C4-2B (cell line): Measurements from ENCODE around the gene FBH1.

Experiments
- H3K27ac ChIP-seq: fragments of 450-650 bp; 2 replicates; pipeline ENCODE4 v1.5.1; 2017
- CTCF ChIP-seq: fragments of 450-650 bp; conservative IDR thresholded peaks from 2 replicates; pipeline ENCODE4 v1.5.1; 2017; ENCODE audit warnings: mild to moderate bottlenecking
- ZFX ChIP-seq: fragments of 450-650 bp; IDR thresholded peaks from 2 replicates; pipeline ENCODE4 v1.6.1; 2017

The FBH1 gene

GRCh38 chr10:5910323-5911100, 20.5 kb downstream of the FBH1 start:
- TF ChIP-seq CTCF (no peak), ZFX (no peak)

DNA sequence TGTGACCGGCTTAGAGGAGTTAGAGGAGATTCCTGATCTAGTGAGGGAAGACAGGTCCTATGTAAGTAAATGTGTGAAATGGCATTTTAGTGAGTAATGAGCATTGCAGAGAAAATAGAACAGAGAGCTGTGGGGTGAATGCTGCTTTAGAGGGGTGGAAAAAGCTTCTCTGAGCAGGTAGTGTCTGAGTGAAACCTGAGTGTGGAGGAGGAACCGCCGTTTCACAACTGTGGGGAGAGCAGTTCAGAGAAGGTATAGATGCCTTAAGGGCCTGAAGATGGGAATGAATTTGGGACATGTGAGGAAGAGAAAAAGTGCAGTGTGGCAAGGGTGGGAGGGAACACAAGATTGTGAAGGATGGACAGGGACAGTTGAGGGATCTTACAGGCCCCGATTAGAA, 21.6 kb downstream of the FBH1 start:
- TF ChIP-seq CTCF (no peak), ZFX (no peak)
- H3K27ac ChIP-seq = no peak overlapping the region

More at GRCh38 chr10:5910323-5911100, 20.5 kb downstream of the FBH1 start:
- no peak overlapping the region for H3K27ac ChIP-seq

DNA sequence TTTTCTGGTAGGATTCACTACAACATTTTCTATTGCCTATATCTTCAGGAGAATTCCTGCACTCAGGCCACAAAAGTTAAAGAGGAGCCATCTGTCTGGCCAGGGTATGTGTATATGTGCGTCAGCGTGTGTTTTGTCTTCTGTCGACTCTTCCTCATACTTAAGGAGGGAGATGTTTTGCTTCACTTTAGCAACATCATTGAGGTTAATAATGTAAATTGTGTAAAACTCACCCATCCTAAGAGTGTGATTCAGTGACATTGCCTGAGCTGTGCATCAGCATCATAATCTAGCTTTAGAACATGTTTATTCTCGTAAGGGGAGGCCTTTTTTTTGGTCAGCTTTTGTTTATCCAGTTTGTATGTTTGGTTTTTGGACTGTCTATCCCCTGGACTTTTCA, 23.7 kb downstream of the FBH1 start:
- TF ChIP-seq CTCF (no peak), ZFX (no peak)
- no peak overlapping the region for H3K27ac ChIP-seq

DNA sequence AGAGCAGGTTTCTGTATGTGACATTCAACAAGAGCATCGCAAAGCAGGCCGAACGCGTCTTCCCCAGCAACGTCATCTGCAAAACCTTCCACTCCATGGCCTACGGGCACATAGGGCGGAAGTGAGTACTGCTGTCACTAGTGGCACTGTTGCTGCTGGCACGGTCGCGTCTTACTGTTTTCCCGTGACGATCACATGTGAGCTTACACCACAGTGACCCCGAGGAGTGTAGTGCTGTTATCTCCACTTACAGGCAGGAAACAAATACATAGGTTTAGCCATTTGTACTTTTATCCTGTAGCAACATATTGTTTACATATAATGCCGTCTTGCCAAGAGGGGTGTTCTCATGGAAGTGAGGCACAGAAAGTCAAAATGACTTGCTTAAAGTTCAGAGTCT, 25.4 kb downstream of the FBH1 start:
- no peak overlapping the region for H3K27ac ChIP-seq
- TF ChIP-seq CTCF (no peak), ZFX (no peak)

- TF ChIP-seq ZFX (no peak), CTCF (no peak)
- no peak overlapping the region for H3K27ac ChIP-seq
These were observed 27.3 kb downstream of the FBH1 start for GRCh38 chr10:5917305-5917704.

DNA sequence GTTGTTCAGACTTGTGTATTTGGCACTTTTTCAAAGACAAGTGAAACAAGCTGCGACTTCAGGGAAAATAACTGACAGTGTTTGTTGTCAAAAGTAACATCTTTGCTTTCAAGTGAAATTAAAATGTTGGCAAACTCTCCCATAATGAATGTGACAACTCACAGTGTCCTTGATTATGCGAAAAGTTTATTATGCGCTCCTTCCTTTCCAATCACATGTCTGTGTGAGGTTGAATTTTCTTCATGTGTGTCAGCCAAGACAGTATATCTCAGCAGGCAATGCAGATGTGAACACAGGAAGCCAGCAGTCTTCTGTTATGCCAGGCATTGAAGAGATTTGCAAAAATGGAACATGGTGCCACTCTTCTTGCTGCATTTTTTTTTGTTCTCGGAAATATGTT, 28.7 kb downstream of the FBH1 start:
- H3K27ac ChIP-seq = no peak overlapping the region
- TF ChIP-seq CTCF = no peak
- TF ChIP-seq ZFX = no peak

- no peak overlapping the region for H3K27ac ChIP-seq
- no peak for TF ChIP-seq ZFX
- no peak for TF ChIP-seq CTCF
These were observed 29.5 kb downstream of the FBH1 start for GRCh38 chr10:5919568-5919967.
